GM12878 (cell line): ENCODE data around the gene PLCB4.

Experiments used
- ATF3 ChIP-seq: IDR thresholded peaks from 2 replicates; pipeline ENCODE4 v1.6.1; 2011; ENCODE audit warnings: low read depth, mild to moderate bottlenecking, low read length, moderate library complexity, borderline replicate concordance; ENCODE audit errors: extremely low read depth
- CTCF ChIP-seq, 3 experiments: IDR thresholded peaks in 2 of 3; conservative IDR thresholded peaks in 1 of 3; 2 replicates each; pipeline ENCODE4 v1.5.1; 2011; ENCODE audit warnings: low read depth in 3 of 3, low read length in 3 of 3, mild to moderate bottlenecking in 3 of 3, control low read depth in 2 of 3, moderate library complexity in 2 of 3, inconsistent platforms in 1 of 3, mixed read lengths in 1 of 3; ENCODE audit not compliant: control insufficient read depth in 2 of 3, insufficient read depth in 1 of 3; ENCODE audit errors: extremely low read depth in 1 of 3
- E2F8 ChIP-seq: fragments of 450-650 bp; IDR thresholded peaks from 2 replicates; pipeline ENCODE4 v1.6.1; 2018; ENCODE audit warnings: mild to moderate bottlenecking, low read depth, moderate library complexity; ENCODE audit not compliant: partially characterized antibody
- EZH2 ChIP-seq: IDR thresholded peaks from 2 replicates; pipeline ENCODE4 v1.6.1; 2012; ENCODE audit warnings: low read depth, mild to moderate bottlenecking, control low read depth, inconsistent platforms, low read length, borderline replicate concordance; ENCODE audit not compliant: control insufficient read depth
- NBN ChIP-seq: fragments of 450-650 bp; IDR thresholded peaks from 2 replicates; pipeline ENCODE4 v1.6.1; 2016
- NKRF ChIP-seq: fragments of 450-650 bp; conservative IDR thresholded peaks from 2 replicates; pipeline ENCODE4 v1.6.1; 2017; ENCODE audit warnings: mild to moderate bottlenecking, moderate library complexity
- NR2C2 ChIP-seq: IDR thresholded peaks from 2 replicates; pipeline ENCODE4 v1.6.1; 2011; ENCODE audit warnings: borderline replicate concordance, low read depth; ENCODE audit not compliant: control insufficient read depth, insufficient read length
- POLR2A ChIP-seq: IDR thresholded peaks from 2 replicates; pipeline ENCODE4 v1.6.1; 2011; ENCODE audit warnings: low read depth, mild to moderate bottlenecking, low read length
- POLR2AphosphoS2 ChIP-seq: IDR thresholded peaks from 2 replicates; pipeline ENCODE4 v1.6.1; 2011; ENCODE audit warnings: low read depth, mild to moderate bottlenecking, low read length, improper control_type of control experiment, moderate library complexity
- RAD21 ChIP-seq: IDR thresholded peaks from 2 replicates; pipeline ENCODE4 v1.6.1; 2011; ENCODE audit warnings: mild to moderate bottlenecking, low read depth, low read length, moderate library complexity; ENCODE audit not compliant: insufficient read depth
- SMC3 ChIP-seq: IDR thresholded peaks from 2 replicates; pipeline ENCODE4 v1.6.1; 2011; ENCODE audit warnings: low read length, improper control_type of control experiment, borderline replicate concordance
- ZNF592 ChIP-seq: fragments of 450-650 bp; IDR thresholded peaks from 2 replicates; pipeline ENCODE4 v1.6.1; 2017; ENCODE audit warnings: mild to moderate bottlenecking, moderate library complexity

GRCh38 chr20:9323622-9324021, 254.7 kb downstream of the PLCB4 start:
- TF ChIP-seq NBN (no peak), CTCF (IDR thresholded peaks at IDR 0.05 in 2 of 3, conservative IDR thresholded peaks at IDR 0.05 in 1 of 3; ENCODE audit: control insufficient read depth in 2 of 3, extremely low read depth in 1 of 3, insufficient read depth in 1 of 3, low read depth in 3 of 3, low read length in 3 of 3) (peak in 2 of 3 experiments; percentile 38; a peak in 4 of 6 replicates), ZNF592 (no peak), NKRF (no peak), E2F8 (no peak), NR2C2 (no peak), SMC3 (no peak), POLR2A (no peak), POLR2AphosphoS2 (no peak), EZH2 (no peak), ATF3 (no peak), RAD21 (no peak)
